GM12878 (cell line): Measurements from ENCODE around the gene THOC6. TPM values are rescaled to one million over a fixed set of nuclear protein-coding genes. Genes with fewer than 3 reads are reported as not detected.

Source experiments
- ATAC-seq: fragments of 200-7000 bp; cut with Tn5 transposase; 3 replicates; pipeline ENCODE4 v1.9.1; 2020; ENCODE audit warnings: mild to moderate bottlenecking, moderate library complexity
- BruUV-seq: library from RNA; stranded (reverse); fragments of 400-500 nt; replicated peaks from 2 replicates; lab custom pipeline; 2021; lab: Mats Ljungman, UMichigan
- CTCF ChIA-PET: fragments of 300-600 bp; sonication (Branson Sonifier 250); formaldehyde crosslinking; extraction: SDS; loops from one replicate; lab custom pipeline; 2021; ENCODE audit warnings: inconsistent platforms; lab: Yijun Ruan, JAX
- POLR2A ChIA-PET: fragments of 350-600 bp; formaldehyde crosslinking; extraction: SDS; loops from one replicate; lab custom pipeline; 2021; ENCODE audit warnings: inconsistent platforms; lab: Charles Lee
- RAD21 ChIA-PET: fragments of 300-600 bp; sonication (Branson Sonifier 250); formaldehyde crosslinking; loops from one replicate; lab custom pipeline; 2023; ENCODE audit warnings: antibody characterized with exemption; ENCODE audit not compliant: unreplicated experiment; lab: Charles Lee
- SMC1A ChIA-PET: fragments of 300-600 bp; sonication (Branson Sonifier 250); formaldehyde crosslinking; loops from one replicate; lab custom pipeline; 2023; ENCODE audit not compliant: unreplicated experiment, uncharacterized antibody; lab: Charles Lee
- DNase-seq: peaks from one replicate; pipeline ENCODE4 v3.0.0-alpha.2; 2011; ENCODE audit warnings: low read depth, low spot score
- FAIRE-seq: peaks from 3 replicates; lab custom pipeline; 2011; peaks lifted over from hg19 to GRCh38; lab: Jason Lieb, UNC
- H2AFZ ChIP-seq: 2 replicates; pipeline ENCODE4 v1.6.0; 2011; ENCODE audit warnings: low read depth, low read length, control low read depth; ENCODE audit not compliant: control insufficient read depth
- H3K27ac ChIP-seq: 2 replicates; pipeline ENCODE4 v1.5.1; 2011; ENCODE audit warnings: control low read depth; ENCODE audit not compliant: control insufficient read depth, insufficient read depth
- H3K27me3 ChIP-seq, 2 experiments: replicated peaks in 1 of 2; 2 replicates each; pipeline versions ENCODE4 v1.6.0 to v1.6.1; 2011; ENCODE audit warnings: low read length in 1 of 2; ENCODE audit not compliant: control insufficient read depth in 2 of 2, insufficient read depth in 2 of 2
- H3K36me3 ChIP-seq, 2 experiments: 2 replicates each; pipeline ENCODE4 v1.5.1; 2011; ENCODE audit warnings: low read length in 1 of 2; ENCODE audit not compliant: control insufficient read depth in 2 of 2, insufficient read depth in 2 of 2
- H3K4me1 ChIP-seq: 2 replicates; pipeline ENCODE4 v1.6.1; 2011; ENCODE audit warnings: mild to moderate bottlenecking, low read length, moderate library complexity, mixed read lengths; ENCODE audit not compliant: control insufficient read depth, insufficient read depth
- H3K4me2 ChIP-seq: 2 replicates; pipeline ENCODE4 v1.6.0; 2011; ENCODE audit warnings: control low read depth; ENCODE audit not compliant: control insufficient read depth, insufficient read depth
- H3K4me3 ChIP-seq: fragments of 200-600 bp; sonication (generic); 2 replicates; pipeline ENCODE4 v1.5.1; 2016
- H3K79me2 ChIP-seq: 2 replicates; pipeline ENCODE4 v1.6.0; 2011; ENCODE audit warnings: low read length; ENCODE audit not compliant: control insufficient read depth, insufficient read depth
- H3K9ac ChIP-seq: 2 replicates; pipeline ENCODE4 v1.8.0; 2011; ENCODE audit warnings: low read length, control low read depth, mixed read lengths; ENCODE audit not compliant: control insufficient read depth, insufficient read depth
- H3K9me3 ChIP-seq: replicated peaks from 3 replicates; pipeline ENCODE4 v1.5.1; 2011; ENCODE audit warnings: mild to moderate bottlenecking, low read length; ENCODE audit not compliant: control insufficient read depth, insufficient read depth
- H4K20me1 ChIP-seq: 2 replicates; pipeline ENCODE4 v1.6.0; 2011; ENCODE audit not compliant: control insufficient read depth, insufficient read depth
- BRCA1 ChIP-seq: IDR thresholded peaks from 2 replicates; pipeline ENCODE4 v1.6.1; 2011; ENCODE audit warnings: low read depth, low read length, improper control_type of control experiment
- CBX5 ChIP-seq: sonication (generic); IDR thresholded peaks from 2 replicates; pipeline ENCODE4 v1.6.1; 2016; ENCODE audit warnings: low read depth, moderate library complexity, mild to moderate bottlenecking, inconsistent platforms
- E2F8 ChIP-seq: fragments of 450-650 bp; IDR thresholded peaks from 2 replicates; pipeline ENCODE4 v1.6.1; 2018; ENCODE audit warnings: mild to moderate bottlenecking, low read depth, moderate library complexity; ENCODE audit not compliant: partially characterized antibody
- IRF5 ChIP-seq: fragments of 450-650 bp; IDR thresholded peaks from 2 replicates; pipeline ENCODE4 v1.6.1; 2017; ENCODE audit warnings: borderline replicate concordance
- NR2C2 ChIP-seq: IDR thresholded peaks from 2 replicates; pipeline ENCODE4 v1.6.1; 2011; ENCODE audit warnings: borderline replicate concordance, low read depth; ENCODE audit not compliant: control insufficient read depth, insufficient read length
- PAX8 ChIP-seq: fragments of 450-650 bp; IDR thresholded peaks from 2 replicates; pipeline ENCODE4 v1.6.1; 2017; ENCODE audit warnings: mild to moderate bottlenecking, moderate library complexity
- RB1 ChIP-seq: fragments of 450-650 bp; formaldehyde crosslinking; IDR thresholded peaks from 2 replicates; pipeline ENCODE4 v1.6.1; 2017; ENCODE audit warnings: mild to moderate bottlenecking, borderline replicate concordance
- SUZ12 ChIP-seq: fragments of 200-600 bp; sonication (generic); IDR thresholded peaks from one replicate; pipeline ENCODE4 v1.6.1; 2018; ENCODE audit warnings: antibody characterized with exemption, mild to moderate bottlenecking; ENCODE audit not compliant: unreplicated experiment
- YY1 ChIP-seq: IDR thresholded peaks from 2 replicates; pipeline ENCODE4 v1.6.1; 2011; ENCODE audit warnings: low read depth, mild to moderate bottlenecking, low read length
- ZNF622 ChIP-seq: fragments of 450-650 bp; IDR thresholded peaks from 2 replicates; pipeline ENCODE4 v1.6.1; 2017; ENCODE audit warnings: mild to moderate bottlenecking, inconsistent platforms
- ZZZ3 ChIP-seq: IDR thresholded peaks from 2 replicates; pipeline ENCODE4 v1.6.1; 2011; ENCODE audit warnings: low read depth; ENCODE audit not compliant: control insufficient read depth, insufficient read length
- WGBS: methylation state at CpG from one replicate; pipeline ENCODE4 v1.1.6; 2016; ENCODE audit warnings: low lambda C conversion rate; ENCODE audit not compliant: insufficient replicate concordance, insufficient coverage; ENCODE audit errors: missing lambda C conversion rate; 5-methylcytosine and 5-hydroxymethylcytosine counted together
- in situ Hi-C: fragments of 300-500 bp; cut with MboI; formaldehyde crosslinking; loops from 9 replicates; pipeline ENCODE4 v1.14.3; 2018; ENCODE audit warnings: mixed read lengths
- intact Hi-C: fragments of 100-400 bp; cut with micrococcal nuclease; formaldehyde crosslinking; loops from one replicate; pipeline ENCODE4 v1.14.2; 2022; ENCODE audit not compliant: unreplicated experiment
- polyA plus RNA-seq, 11 experiments: library from polyadenylated mRNA; depleted of rRNA in 4 of 11; unstranded in 6 of 11; stranded (reverse) in 5 of 11; fragments of >200 nt; fragmentation: Nextera tagmentation in 4 of 11; fragmentation: Illumina TruSeq in 1 of 11; extraction: Ambion mirVana in 4 of 11; extraction: Trizol in 1 of 11; gene quantifications; 1 replicate in 1 of 11; 2 replicates in 10 of 11; pipeline versions ENCODE4 v1.2.1 to v1.2.3, GENCODE V29; 2011 to 2016; ENCODE audit warnings: inconsistent platforms in 2 of 11, missing spikeins in 2 of 11, low read depth in 1 of 11
- total RNA-seq, 4 experiments: library from RNA; depleted of rRNA in 3 of 4; stranded (reverse); fragments of >200 nt in 3 of 4; fragmentation: Illumina TruSeq in 1 of 4; extraction: Trizol in 1 of 4; gene quantifications; 2 replicates each; pipeline versions ENCODE4 v1.2.1 to v1.2.3, GENCODE V29; 2013 to 2021

Gene THOC6
- total and polyA plus RNA-seq, 10 of the 15 experiments (the other 5 are each of a cell fraction or from before 2014, with no cell fraction given): 1.0 to 54.4 (median 27.9) TPM

GRCh38 chr16:3036726-3037315 is 13.0 kb downstream of the THOC6 start, which contains the start of gene BICDL2:
Gene BICDL2, minus strand, starts transcription at chr16:3036944. Its CDS starts 1,448 bp downstream, at chr16:3035496.
- in situ Hi-C loops: no loop called here
- H3K4me3 ChIP-seq: no peak within 1 kb of the TSS
- intact Hi-C loops: no loop called here
- ChIA-PET CTCF (interaction anchor here (1.6 to 9.0 kb wide), 2 partner anchors 7 to 92 kb away, joined by 6 to 76 read pairs; no protein-coding TSS in a partner anchor), SMC1A (no interaction called here), POLR2A (no interaction called here), RAD21 (no interaction called here)
- ATAC-seq: no peak
- H3K9ac ChIP-seq: no peak within 1 kb of the TSS
- FAIRE-seq: no peak
- H3K36me3 ChIP-seq: no peaks in the 10 kb centered on the region
- H3K27ac ChIP-seq: no peak within 1 kb of the TSS
- H3K79me2 ChIP-seq: no peaks in the 10 kb centered on the region
- peak; percentile 92 for TF ChIP-seq SUZ12
- no peak for TF ChIP-seq RB1
- no peak within 1 kb of the TSS for H3K4me2 ChIP-seq
- no peak within 1 kb of the TSS for H2AFZ ChIP-seq
- 7% methylated on average over 37 of the region's 44 CpGs for WGBS
- BruUV-seq: no TSS peak
- H3K27me3 ChIP-seq: peaks cover 8 to 19% of the 10 kb centered on the region in 2 experiments; a peak in 3 of 4 replicates
- H3K9me3 ChIP-seq: no peaks in the 10 kb centered on the region
- peaks cover 6% of the 10 kb centered on the region for H3K4me1 ChIP-seq
- DNase-seq: no peak
- no peaks in the 10 kb centered on the region for H4K20me1 ChIP-seq

- Histone ChIP-seq H3K9me3 (no peaks in the 10 kb centered on the region), H3K27ac (no peak overlapping the region), H2AFZ (no peak overlapping the region), H3K4me1 (no peaks in the 10 kb centered on the region; the same call in none of the 2 replicates), H4K20me1 (no peaks in the 10 kb centered on the region), H3K27me3 (peaks cover 8 to 19% of the 10 kb centered on the region in 2 experiments; a peak in 3 of 4 replicates), H3K4me2 (no peak overlapping the region), H3K36me3 (no peaks in the 10 kb centered on the region), H3K4me3 (no peak overlapping the region), H3K9ac (no peak overlapping the region), H3K79me2 (no peaks in the 10 kb centered on the region)
- POLR2A ChIA-PET: no interaction called here
- no TSS peak for BruUV-seq
- ATAC-seq: no peak
- RAD21 ChIA-PET: interaction anchor here (0.7 kb wide), 1 partner anchor 133 kb away, joined by 3 read pairs; no protein-coding TSS in a partner anchor
- no peak for DNase-seq
- no peak for FAIRE-seq
- in situ Hi-C loops (no loop called here), intact Hi-C loops (no loop called here)
- CTCF ChIA-PET: interaction anchor here (1.6 to 9.0 kb wide), 2 partner anchors 8 to 91 kb away, joined by 6 to 76 read pairs; no protein-coding TSS in a partner anchor
- 28% methylated on average over 11 of the region's 11 CpGs for WGBS
- SMC1A ChIA-PET: no interaction called here
- TF ChIP-seq NR2C2: no peak
- no peak for TF ChIP-seq YY1
- TF ChIP-seq ZNF622: no peak
- no peak for TF ChIP-seq PAX8
- TF ChIP-seq BRCA1: no peak
- no peak for TF ChIP-seq ZZZ3
- no peak for TF ChIP-seq E2F8
- TF ChIP-seq IRF5: no peak
- no peak for TF ChIP-seq CBX5
Observed at GRCh38 chr16:3038256-3038655, 14.4 kb downstream of the THOC6 start.
